Measurements from ENCODE around the gene ARHGAP26. TPM values are rescaled to one million over a fixed set of nuclear protein-coding genes. Genes with fewer than 3 reads are reported as not detected.
A peak's percentile ranks its signal among the peaks of the same experiment; 100 is the strongest.

Gene ARHGAP26
- polyA plus RNA-seq, 4 donors: 7.6 to 31.7 (median 11.5) TPM

GRCh38 chr5:142906863-142907671 is 136.9 kb downstream of the ARHGAP26 start:
- H3K36me3 ChIP-seq (ENCODE audit: control insufficient read depth in 3 of 3, insufficient read depth in 2 of 3, low read depth in 1 of 3, low read length in 3 of 3): peaks cover 6 to 40% (median 23%) of the 10 kb centered on the region in 3 donors
- WGBS, 3 donors: 66 to 90% (median 81%) methylated on average over 7 of the region's 7 CpGs
- H3K4me1 ChIP-seq (ENCODE audit: control insufficient read depth in 3 of 3, insufficient read depth in 2 of 3, low read depth in 1 of 3, low read length in 2 of 3): peaks cover 0 to 7% (median 0%) of the 10 kb centered on the region in 3 donors
- H3K9me3 ChIP-seq (ENCODE audit: control insufficient read depth in 2 of 2, insufficient read depth in 1 of 2, low read depth in 1 of 2, low read length in 1 of 2): no peaks in the 10 kb centered on the region
- DNase-seq (no peak), FAIRE-seq (no peak)
- no peaks in the 10 kb centered on the region for H3K27me3 ChIP-seq (ENCODE audit: control insufficient read depth in 3 of 3, insufficient read depth in 3 of 3, low read length in 3 of 3)
- no peak overlapping the region for H3K27ac ChIP-seq (ENCODE audit: low read depth in 1 of 3, low read length in 2 of 3)
- no peak overlapping the region for H3K4me3 ChIP-seq (ENCODE audit: low read depth in 1 of 3, low read length in 3 of 3)

- Histone ChIP-seq H3K27me3 (ENCODE audit: control insufficient read depth in 3 of 3, insufficient read depth in 3 of 3, low read length in 3 of 3) (no peaks in the 10 kb centered on the region), H3K4me1 (ENCODE audit: control insufficient read depth in 3 of 3, insufficient read depth in 2 of 3, low read depth in 1 of 3, low read length in 2 of 3) (peaks cover 0 to 7% (median 0%) of the 10 kb centered on the region in 3 donors), H3K36me3 (ENCODE audit: control insufficient read depth in 3 of 3, insufficient read depth in 2 of 3, low read depth in 1 of 3, low read length in 3 of 3) (peaks cover 5 to 31% (median 18%) of the 10 kb centered on the region in 3 donors), H3K4me3 (ENCODE audit: low read depth in 1 of 3, low read length in 3 of 3) (no peak overlapping the region), H3K9me3 (ENCODE audit: control insufficient read depth in 2 of 2, insufficient read depth in 1 of 2, low read depth in 1 of 2, low read length in 1 of 2) (no peaks in the 10 kb centered on the region), H3K27ac (ENCODE audit: low read depth in 1 of 3, low read length in 2 of 3) (no peak overlapping the region)
- FAIRE-seq (no peak), DNase-seq (no peak)
- WGBS, 3 donors: 89 to 91% (median 90%) methylated on average over 3 of the region's 3 CpGs
Observed at GRCh38 chr5:142908659-142909058, 138.5 kb downstream of the ARHGAP26 start.

DNA sequence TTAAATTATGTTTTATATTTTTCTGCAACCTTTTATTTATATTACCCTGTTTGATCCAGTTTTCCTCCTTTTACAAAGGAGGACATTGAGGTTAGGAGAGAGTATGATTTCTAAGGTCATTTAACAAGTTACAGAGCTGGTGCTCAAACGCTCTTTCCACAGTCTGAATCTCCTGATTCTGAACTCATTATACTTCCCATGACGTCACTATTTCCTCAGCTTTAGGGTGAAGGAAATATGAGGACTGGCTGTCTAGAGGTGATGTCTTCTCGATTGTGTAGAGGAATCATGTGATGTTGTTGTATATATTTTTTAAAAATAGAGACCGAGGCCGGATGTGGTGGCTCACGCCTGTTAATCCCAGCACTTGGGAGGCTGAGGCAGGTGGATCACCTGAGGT is 140.0 kb downstream of the ARHGAP26 start:
- H3K27ac ChIP-seq (ENCODE audit: low read depth in 1 of 3, low read length in 2 of 3): no peak overlapping the region
- WGBS, 3 donors: 94 to 97% (median 94%) methylated on average over 6 of the region's 6 CpGs
- H3K27me3 ChIP-seq (ENCODE audit: control insufficient read depth in 3 of 3, insufficient read depth in 3 of 3, low read length in 3 of 3): no peaks in the 10 kb centered on the region
- no peak overlapping the region for H3K4me3 ChIP-seq (ENCODE audit: low read depth in 1 of 3, low read length in 3 of 3)
- H3K9me3 ChIP-seq (ENCODE audit: control insufficient read depth in 2 of 2, insufficient read depth in 1 of 2, low read depth in 1 of 2, low read length in 1 of 2): no peaks in the 10 kb centered on the region
- H3K4me1 ChIP-seq (ENCODE audit: control insufficient read depth in 3 of 3, insufficient read depth in 2 of 3, low read depth in 1 of 3, low read length in 2 of 3): peaks cover 0 to 7% (median 0%) of the 10 kb centered on the region in 3 donors
- DNase-seq (no peak), FAIRE-seq (no peak)
- peaks cover 2 to 30% (median 23%) of the 10 kb centered on the region in 3 donors for H3K36me3 ChIP-seq (ENCODE audit: control insufficient read depth in 3 of 3, insufficient read depth in 2 of 3, low read depth in 1 of 3, low read length in 3 of 3)

DNA sequence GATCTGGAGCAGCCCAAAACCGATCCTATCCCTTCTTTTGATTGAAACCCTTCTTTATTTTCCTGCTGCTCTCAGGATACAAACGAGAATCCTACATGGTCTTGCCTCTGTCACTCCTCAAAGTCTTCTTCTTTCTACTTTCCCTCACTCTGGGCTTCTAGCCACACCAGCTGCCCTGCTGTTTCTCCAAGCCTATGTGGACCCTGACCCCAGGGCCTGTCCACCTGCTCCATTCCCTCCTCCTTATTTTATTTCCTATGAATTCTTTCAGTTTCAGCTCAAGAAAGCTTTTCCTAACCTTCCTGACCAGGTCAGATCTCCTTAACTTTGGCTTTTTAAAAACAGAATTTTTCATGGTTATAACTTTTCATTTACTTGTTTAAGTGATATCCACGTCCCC is 141.0 kb downstream of the ARHGAP26 start:
- H3K4me1 ChIP-seq (ENCODE audit: control insufficient read depth in 3 of 3, insufficient read depth in 2 of 3, low read depth in 1 of 3, low read length in 2 of 3): peaks cover 0 to 7% (median 0%) of the 10 kb centered on the region in 3 donors
- H3K36me3 ChIP-seq (ENCODE audit: control insufficient read depth in 3 of 3, insufficient read depth in 2 of 3, low read depth in 1 of 3, low read length in 3 of 3): peaks cover 2 to 31% (median 20%) of the 10 kb centered on the region in 3 donors
- DNase-seq (peak; percentile 12 to 19), FAIRE-seq (no peak)
- no peaks in the 10 kb centered on the region for H3K9me3 ChIP-seq (ENCODE audit: control insufficient read depth in 2 of 2, insufficient read depth in 1 of 2, low read depth in 1 of 2, low read length in 1 of 2)
- H3K27me3 ChIP-seq (ENCODE audit: control insufficient read depth in 3 of 3, insufficient read depth in 3 of 3, low read length in 3 of 3): no peaks in the 10 kb centered on the region
- H3K27ac ChIP-seq (ENCODE audit: low read depth in 1 of 3, low read length in 2 of 3): no peak overlapping the region
- no peak overlapping the region for H3K4me3 ChIP-seq (ENCODE audit: low read depth in 1 of 3, low read length in 3 of 3)
- WGBS, 3 donors: 49 to 65% (median 61%) methylated on average over 3 of the region's 3 CpGs

DNA sequence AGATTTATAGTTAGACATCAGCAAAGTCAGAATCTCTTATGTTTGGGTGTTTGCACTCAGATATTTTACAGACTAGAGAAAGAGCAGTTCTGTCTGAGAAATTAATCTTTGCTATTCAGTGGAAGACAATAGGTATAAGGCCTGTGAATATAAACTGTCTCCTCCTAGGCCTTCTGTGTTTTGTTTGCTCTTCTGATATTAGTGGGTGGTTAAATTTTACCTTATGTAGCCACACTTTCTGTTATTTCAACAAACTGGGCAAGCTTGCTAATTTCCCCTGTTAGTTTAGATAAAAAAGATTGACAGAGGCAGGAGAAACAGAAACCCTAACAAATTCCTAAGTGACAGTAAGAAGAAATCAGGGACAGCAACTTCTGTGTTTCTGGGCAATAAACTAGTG is 141.6 kb downstream of the ARHGAP26 start:
- no peak overlapping the region for H3K27ac ChIP-seq (ENCODE audit: low read depth in 1 of 3, low read length in 2 of 3)
- peaks cover 2 to 31% (median 18%) of the 10 kb centered on the region in 3 donors for H3K36me3 ChIP-seq (ENCODE audit: control insufficient read depth in 3 of 3, insufficient read depth in 2 of 3, low read depth in 1 of 3, low read length in 3 of 3)
- H3K4me1 ChIP-seq (ENCODE audit: control insufficient read depth in 3 of 3, insufficient read depth in 2 of 3, low read depth in 1 of 3, low read length in 2 of 3): peaks cover 0 to 7% (median 0%) of the 10 kb centered on the region in 3 donors
- no peaks in the 10 kb centered on the region for H3K9me3 ChIP-seq (ENCODE audit: control insufficient read depth in 2 of 2, insufficient read depth in 1 of 2, low read depth in 1 of 2, low read length in 1 of 2)
- no peak overlapping the region for H3K4me3 ChIP-seq (ENCODE audit: low read depth in 1 of 3, low read length in 3 of 3)
- DNase-seq: no peak
- no peaks in the 10 kb centered on the region for H3K27me3 ChIP-seq (ENCODE audit: control insufficient read depth in 3 of 3, insufficient read depth in 3 of 3, low read length in 3 of 3)
- FAIRE-seq: no peak

DNA sequence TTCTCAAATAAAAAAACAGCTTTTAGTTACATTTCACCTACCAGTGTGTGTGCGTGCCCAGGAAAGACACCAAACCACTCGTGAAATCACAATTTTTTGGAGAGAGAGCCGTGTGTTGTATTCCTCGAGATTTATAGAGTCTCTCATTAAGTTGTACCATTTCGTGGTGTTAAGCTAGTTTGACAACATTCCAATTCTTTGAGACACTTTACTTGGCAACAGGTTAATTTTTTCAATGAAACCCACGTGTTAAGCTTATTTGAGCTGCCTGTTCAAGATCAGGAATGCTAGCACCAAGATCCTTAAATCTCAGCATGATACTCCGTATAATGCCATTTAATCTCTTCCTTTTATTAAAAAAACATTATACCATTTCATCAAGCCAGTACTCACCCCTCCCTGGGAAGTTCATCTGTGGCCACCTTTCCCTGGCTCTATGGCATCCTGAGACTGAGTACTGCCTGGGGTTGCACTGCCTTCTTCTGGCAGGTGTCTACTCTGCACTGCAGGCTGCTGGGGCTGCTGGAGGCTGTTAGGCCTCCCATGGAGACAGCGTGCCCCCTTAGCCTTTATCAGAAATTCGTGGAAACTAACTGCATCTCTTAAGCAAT is 143.7 kb downstream of the ARHGAP26 start:
- Histone ChIP-seq H3K27me3 (ENCODE audit: control insufficient read depth in 3 of 3, insufficient read depth in 3 of 3, low read length in 3 of 3) (no peaks in the 10 kb centered on the region), H3K4me3 (ENCODE audit: low read depth in 1 of 3, low read length in 3 of 3) (no peak overlapping the region), H3K36me3 (ENCODE audit: control insufficient read depth in 3 of 3, insufficient read depth in 2 of 3, low read depth in 1 of 3, low read length in 3 of 3) (peaks cover 2 to 20% (median 13%) of the 10 kb centered on the region in 3 donors), H3K27ac (ENCODE audit: low read depth in 1 of 3, low read length in 2 of 3) (no peak overlapping the region), H3K9me3 (ENCODE audit: control insufficient read depth in 2 of 2, insufficient read depth in 1 of 2, low read depth in 1 of 2, low read length in 1 of 2) (no peaks in the 10 kb centered on the region), H3K4me1 (ENCODE audit: control insufficient read depth in 3 of 3, insufficient read depth in 2 of 3, low read depth in 1 of 3, low read length in 2 of 3) (peaks cover 0 to 7% (median 0%) of the 10 kb centered on the region in 3 donors)
- DNase-seq: no peak
- FAIRE-seq: no peak
- 74 to 86% (median 80%) methylated on average over 9 of the region's 9 CpGs for WGBS, 3 donors

- no peak overlapping the region for H3K27ac ChIP-seq (ENCODE audit: low read depth in 1 of 3, low read length in 2 of 3)
- WGBS, 3 donors: 95 to 98% (median 97%) methylated on average over 8 of the region's 8 CpGs
- H3K36me3 ChIP-seq (ENCODE audit: control insufficient read depth in 3 of 3, insufficient read depth in 2 of 3, low read depth in 1 of 3, low read length in 3 of 3): peaks cover 2 to 21% (median 13%) of the 10 kb centered on the region in 3 donors
- no peaks in the 10 kb centered on the region for H3K27me3 ChIP-seq (ENCODE audit: control insufficient read depth in 3 of 3, insufficient read depth in 3 of 3, low read length in 3 of 3)
- no peaks in the 10 kb centered on the region for H3K9me3 ChIP-seq (ENCODE audit: control insufficient read depth in 2 of 2, insufficient read depth in 1 of 2, low read depth in 1 of 2, low read length in 1 of 2)
- no peak for DNase-seq
- peaks cover 0 to 15% (median 2%) of the 10 kb centered on the region in 3 donors for H3K4me1 ChIP-seq (ENCODE audit: control insufficient read depth in 3 of 3, insufficient read depth in 2 of 3, low read depth in 1 of 3, low read length in 2 of 3)
- no peak for FAIRE-seq
- no peak overlapping the region for H3K4me3 ChIP-seq (ENCODE audit: low read depth in 1 of 3, low read length in 3 of 3)
Observed at GRCh38 chr5:142915038-142915437, 144.9 kb downstream of the ARHGAP26 start.

- Histone ChIP-seq H3K27ac (ENCODE audit: low read depth in 1 of 3, low read length in 2 of 3) (no peak overlapping the region), H3K9me3 (ENCODE audit: control insufficient read depth in 2 of 2, insufficient read depth in 1 of 2, low read depth in 1 of 2, low read length in 1 of 2) (no peaks in the 10 kb centered on the region), H3K36me3 (ENCODE audit: control insufficient read depth in 3 of 3, insufficient read depth in 2 of 3, low read depth in 1 of 3, low read length in 3 of 3) (peaks cover 0 to 14% (median 12%) of the 10 kb centered on the region in 3 donors), H3K4me3 (ENCODE audit: low read depth in 1 of 3, low read length in 3 of 3) (no peak overlapping the region), H3K4me1 (ENCODE audit: control insufficient read depth in 3 of 3, insufficient read depth in 2 of 3, low read depth in 1 of 3, low read length in 2 of 3) (peaks cover 0 to 21% (median 3%) of the 10 kb centered on the region in 3 donors), H3K27me3 (ENCODE audit: control insufficient read depth in 3 of 3, insufficient read depth in 3 of 3, low read length in 3 of 3) (no peaks in the 10 kb centered on the region)
- DNase-seq: peak; percentile 64 to 68
- WGBS, 3 donors: 44 to 59% (median 53%) methylated on average over 8 of the region's 8 CpGs
- FAIRE-seq: no peak
Observed at GRCh38 chr5:142915813-142916424, 145.7 kb downstream of the ARHGAP26 start.
